DMS53 treated with DMSO at 0.1 percent for 48 hours (cell line): ENCODE data around the gene PTOV1.

ENCODE experiments used
- DNase-seq: peaks from one replicate; lab custom pipeline; 2025; ENCODE audit not compliant: unreplicated experiment; lab: John Stamatoyannopoulos, UW

The PTOV1 gene

GRCh38 chr19:49887665-49888509, 36.9 kb downstream of the PTOV1 start:
- DNase-seq = peak; percentile 55

DNA sequence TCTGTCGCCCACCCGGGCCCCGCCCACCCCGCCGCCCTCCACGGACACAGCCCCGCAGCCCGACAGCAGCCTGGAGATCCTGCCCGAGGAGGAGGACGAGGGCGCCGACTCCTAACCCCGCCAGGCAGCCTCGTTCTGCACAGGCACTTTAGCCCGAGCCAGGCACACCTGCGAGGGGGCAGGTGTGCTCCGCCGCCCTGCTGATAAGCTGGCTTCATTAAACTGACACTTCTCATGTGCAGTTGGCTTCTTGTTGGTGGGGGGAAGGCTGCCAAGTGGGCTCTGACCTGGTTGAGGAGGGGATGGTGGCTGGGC, 37.5 kb downstream of the PTOV1 start:
- peak; percentile 12 for DNase-seq

GRCh38 chr19:49889038-49889686, 38.2 kb downstream of the PTOV1 start:
- no peak for DNase-seq

- DNase-seq = peak; percentile 72
These were observed 38.9 kb downstream of the PTOV1 start for GRCh38 chr19:49889687-49890348.

GRCh38 chr19:49890349-49891311, 39.7 kb downstream of the PTOV1 start:
- DNase-seq = peak; percentile 55

GRCh38 chr19:49891393-49891792, 40.4 kb downstream of the PTOV1 start:
- no peak for DNase-seq

GRCh38 chr19:49892716-49893115, 41.8 kb downstream of the PTOV1 start:
- DNase-seq = no peak

GRCh38 chr19:49894011-49894664, 43.2 kb downstream of the PTOV1 start:
- no peak for DNase-seq

GRCh38 chr19:49894879-49895565, 44.1 kb downstream of the PTOV1 start:
- no peak for DNase-seq

DNA sequence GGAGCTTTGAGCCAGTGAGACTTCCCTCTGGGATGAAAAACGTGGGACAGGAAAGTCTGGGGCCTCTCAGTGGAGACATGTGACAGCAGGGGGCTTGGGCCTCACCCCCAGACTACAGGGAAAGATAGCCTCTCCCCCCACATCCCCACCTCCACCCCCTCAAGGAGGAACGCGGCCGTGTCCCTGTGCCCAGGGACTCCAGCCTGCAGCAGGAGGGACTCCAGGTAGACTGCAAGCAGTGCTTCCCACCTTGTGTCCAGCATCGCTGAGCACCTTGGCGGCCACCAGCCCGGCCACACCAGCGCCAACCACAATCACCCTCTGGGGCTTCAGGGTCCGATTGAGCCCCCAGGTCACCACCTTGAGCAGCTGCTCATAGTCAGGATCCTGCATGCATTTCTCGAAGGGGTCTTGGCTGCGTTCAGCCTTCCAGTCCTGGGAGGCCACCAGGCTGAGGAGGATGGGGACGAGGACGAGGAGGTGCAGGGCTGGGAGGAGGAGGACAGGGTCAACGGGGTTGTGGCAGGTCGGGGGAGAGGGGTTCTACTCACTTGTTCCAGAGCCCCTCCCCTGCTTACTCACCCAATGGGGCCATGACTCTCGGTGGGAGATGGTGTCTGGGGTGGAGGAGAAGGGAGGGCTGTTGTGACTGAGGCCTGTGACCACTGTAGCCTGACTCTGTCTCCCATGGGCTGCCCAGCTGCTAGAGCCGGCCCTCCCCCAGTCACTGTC, 44.8 kb downstream of the PTOV1 start:
- DNase-seq = no peak

- no peak for DNase-seq
These were observed 46.1 kb downstream of the PTOV1 start, which contains the start of gene IL4I1 for GRCh38 chr19:49896863-49897621. IL4I1 (minus strand) TSS chr19:49896887; CDS start chr19:49896160, 727 bp downstream.

DNA sequence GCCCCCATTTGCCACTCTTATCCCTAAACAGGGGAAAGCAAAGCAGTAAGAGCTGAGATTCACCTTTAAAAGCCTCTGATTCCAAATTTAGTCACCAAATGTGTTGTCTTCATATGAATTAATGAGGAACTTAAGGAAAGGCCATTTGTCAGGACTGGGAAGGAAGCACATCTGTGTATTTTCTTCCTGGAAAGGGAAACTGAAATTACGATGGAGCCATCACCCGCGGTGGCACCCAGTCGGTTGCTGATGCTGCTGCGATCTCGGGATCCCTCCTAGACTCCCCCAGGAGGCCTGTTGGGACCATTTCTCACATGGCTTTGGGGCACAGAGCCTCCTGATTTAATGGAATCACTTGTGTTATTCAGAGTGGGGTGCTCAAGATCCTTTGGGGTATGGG, 53.2 kb downstream of the PTOV1 start:
- no peak for DNase-seq

DNA sequence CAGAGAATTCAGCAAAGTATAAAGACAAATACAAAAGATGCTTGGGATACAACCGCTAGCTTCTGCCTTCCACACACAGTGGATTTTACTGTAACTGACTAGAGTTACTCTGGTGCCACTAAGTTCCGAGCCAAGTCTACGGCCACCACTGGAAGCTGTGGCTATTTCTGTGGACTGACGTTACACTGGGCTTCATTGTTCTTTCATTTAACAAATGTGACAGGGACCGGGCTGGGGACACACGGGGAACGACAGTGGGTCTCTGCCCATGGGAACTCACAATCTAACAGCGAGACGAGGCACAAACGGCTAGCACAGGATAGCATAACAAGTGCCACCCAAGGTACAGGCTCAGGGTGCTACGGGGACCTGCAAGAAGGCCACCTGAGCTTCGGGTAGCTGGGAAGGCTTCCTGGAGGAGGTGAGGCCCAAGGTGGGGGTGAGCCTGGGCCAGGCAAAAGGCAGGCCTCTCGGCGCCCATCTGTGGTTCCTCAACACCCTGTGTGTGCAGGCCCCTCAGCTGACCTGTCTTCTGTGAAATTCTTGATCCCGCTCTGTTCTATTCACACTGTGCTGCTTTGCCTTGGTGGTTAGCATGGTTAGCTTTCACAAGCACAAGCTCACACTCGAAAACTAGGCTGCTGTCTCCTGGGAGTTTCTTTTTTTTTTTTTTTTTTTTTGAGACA, 56.1 kb downstream of the PTOV1 start:
- DNase-seq = no peak

DNA sequence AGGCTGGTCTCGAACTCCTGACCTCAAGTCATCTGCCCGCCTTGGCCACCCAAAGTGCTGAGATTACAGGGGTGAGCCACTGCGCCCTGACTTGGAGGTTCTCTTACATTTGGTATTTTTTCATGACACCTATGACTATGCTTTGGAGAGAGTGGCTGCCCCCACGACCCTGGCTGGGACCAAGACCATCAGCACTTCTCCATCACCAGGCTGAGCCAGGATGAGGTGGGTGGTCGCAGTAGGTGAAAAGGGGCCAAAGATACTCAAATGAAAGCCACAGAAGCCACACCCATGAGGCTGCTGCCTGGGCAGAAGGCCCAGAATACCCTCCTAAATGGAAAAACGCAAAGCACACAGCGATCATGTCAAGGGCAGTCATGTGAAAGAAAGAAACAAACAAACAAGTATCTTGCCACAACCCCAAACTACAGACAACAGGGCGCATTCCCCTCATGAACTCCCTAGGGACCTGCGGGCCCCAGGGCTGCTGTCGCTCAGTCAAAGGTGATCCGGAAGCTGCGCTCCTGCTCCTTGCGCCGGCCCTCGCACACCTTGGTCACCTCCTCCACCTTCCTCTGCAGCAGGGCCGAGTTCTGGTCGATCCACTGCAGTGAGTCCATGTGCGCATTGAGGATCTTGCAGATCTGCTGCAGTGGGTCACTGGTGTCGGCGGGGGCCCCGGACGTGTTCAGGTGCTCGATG, 56.9 kb downstream of the PTOV1 start:
- DNase-seq = no peak

DNA sequence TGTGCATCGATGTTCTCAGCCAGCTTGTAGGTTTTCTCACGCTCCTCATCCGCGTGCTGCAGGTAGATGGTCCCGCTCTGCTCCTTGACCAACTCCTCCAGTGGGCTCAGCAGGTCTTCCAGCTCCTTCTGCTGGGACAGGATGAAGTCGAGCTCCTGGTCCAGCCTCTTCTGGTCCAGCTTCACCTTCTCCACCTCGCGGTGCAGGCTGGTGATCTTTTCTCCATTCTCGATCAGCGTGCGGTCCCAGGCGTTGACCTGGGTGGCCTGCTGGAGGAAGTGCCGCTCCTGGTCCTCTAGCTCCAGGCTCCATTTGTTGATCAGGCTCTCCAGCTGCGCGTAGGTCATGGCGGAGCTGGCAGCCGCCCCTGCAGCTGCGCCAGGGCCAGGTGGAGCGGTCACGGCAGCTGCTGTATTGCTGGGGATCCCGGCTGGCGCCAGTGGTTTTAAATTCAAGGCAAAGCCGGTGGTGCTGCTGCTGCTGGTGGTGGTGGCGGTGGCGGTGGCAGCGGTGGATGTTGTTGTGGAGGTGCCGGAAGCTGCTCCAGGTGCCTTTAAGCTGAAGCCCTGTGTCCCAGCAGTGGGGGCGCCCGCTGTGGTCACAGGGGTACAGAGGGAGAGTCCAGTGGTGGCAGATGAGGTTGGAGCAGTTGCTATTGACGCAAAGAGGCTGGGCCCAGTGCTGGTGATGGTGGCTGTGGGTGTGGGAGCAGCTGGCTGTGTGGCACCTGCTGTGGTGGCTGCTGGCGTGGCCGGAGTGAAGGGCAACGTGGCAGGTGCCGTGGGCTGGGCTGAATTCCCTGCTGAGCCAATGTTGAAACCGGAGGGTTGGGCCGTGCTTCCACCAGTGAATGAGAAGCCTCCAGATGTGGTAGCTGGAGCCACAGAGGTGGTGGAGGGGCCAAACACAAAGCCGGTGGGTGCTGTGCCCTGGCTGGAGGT, 57.8 kb downstream of the PTOV1 start:
- DNase-seq = no peak

DNA sequence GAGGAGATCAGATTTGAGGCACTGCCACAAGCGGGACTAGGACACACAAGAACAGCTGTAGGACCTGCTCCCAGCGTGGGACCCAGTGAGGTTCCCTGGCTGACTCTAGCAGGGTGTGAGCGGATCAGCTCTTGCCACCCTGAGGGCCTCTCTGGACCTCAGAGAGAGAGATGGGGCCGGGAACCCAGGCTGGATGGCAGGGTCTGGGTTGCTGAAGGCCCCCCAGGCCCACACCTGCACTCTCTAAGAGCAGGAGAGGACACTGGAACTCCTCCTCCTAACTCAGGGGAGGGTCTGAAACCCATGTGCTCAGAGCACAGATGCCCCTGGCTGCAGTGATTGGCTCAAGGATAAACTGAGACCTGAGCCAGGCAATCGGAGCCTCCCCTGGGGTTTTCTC, 59.2 kb downstream of the PTOV1 start:
- DNase-seq = no peak
